H1 (cell line): ENCODE results near the gene TCF7L1. TPM values are rescaled to one million over a fixed set of nuclear protein-coding genes. Genes with fewer than 3 reads are reported as not detected.

Experiments
- CTCF ChIA-PET: fragments of 300-600 bp; sonication (Branson Sonifier 250); formaldehyde crosslinking; loops from one replicate; lab custom pipeline; 2021; ENCODE audit not compliant: partially characterized antibody; lab: Charles Lee
- POLR2A ChIA-PET: fragments of 300-600 bp; sonication (Branson Sonifier 250); formaldehyde crosslinking; loops from one replicate; lab custom pipeline; 2021; ENCODE audit warnings: inconsistent platforms; ENCODE audit not compliant: partially characterized antibody; lab: Charles Lee
- DNase-seq, 2 experiments: peaks; one replicate each; pipeline versions ENCODE4 v3.0.0 to v3.0.0-alpha.2; 2010 to 2022; ENCODE audit warnings: low spot score in 2 of 2, low read depth in 1 of 2, mixed read lengths in 1 of 2
- FAIRE-seq: peaks from 2 replicates; lab custom pipeline; 2011; peaks lifted over from hg19 to GRCh38; lab: Jason Lieb, UNC
- H2AFZ ChIP-seq: 2 replicates; pipeline ENCODE4 v1.8.1; 2012; ENCODE audit warnings: low read length, inconsistent platforms
- H2AK5ac ChIP-seq: 2 replicates; pipeline ENCODE4 v1.6.1; 2013; ENCODE audit warnings: low read depth, low read length
- H2BK120ac ChIP-seq: replicated peaks from 2 replicates; pipeline ENCODE3; 2013; ENCODE audit warnings: low read depth, low read length, inconsistent platforms
- H2BK12ac ChIP-seq: 2 replicates; pipeline ENCODE4 v1.6.1; 2013; ENCODE audit warnings: low read depth, low read length
- H2BK15ac ChIP-seq: 2 replicates; pipeline ENCODE4 v1.6.1; 2013; ENCODE audit warnings: low read length
- H2BK20ac ChIP-seq: 2 replicates; pipeline ENCODE4 v1.6.1; 2013; ENCODE audit warnings: low read length
- H2BK5ac ChIP-seq: 2 replicates; pipeline ENCODE4 v1.6.1; 2013; ENCODE audit warnings: low read depth, low read length
- H3K14ac ChIP-seq: 2 replicates; pipeline ENCODE4 v1.6.1; 2013; ENCODE audit warnings: inconsistent platforms; ENCODE audit not compliant: insufficient read length
- H3K18ac ChIP-seq: 2 replicates; pipeline ENCODE4 v1.6.1; 2013; ENCODE audit warnings: low read length; ENCODE audit errors: extremely low read depth
- H3K23ac ChIP-seq: 2 replicates; pipeline ENCODE4 v1.6.1; 2013; ENCODE audit warnings: inconsistent platforms; ENCODE audit not compliant: insufficient read length
- H3K23me2 ChIP-seq: 2 replicates; pipeline ENCODE4 v1.6.1; 2013; ENCODE audit warnings: low read depth, low read length
- H3K27ac ChIP-seq: 2 replicates; pipeline ENCODE4 v1.6.1; 2011; ENCODE audit warnings: low read depth, low read length, inconsistent platforms
- H3K27me3 ChIP-seq, 4 experiments: replicated peaks in 1 of 4; 1 replicate in 1 of 4; 2 replicates in 3 of 4; pipeline versions ENCODE4 v1.6.1 to v1.8.1; 2011 to 2013; ENCODE audit warnings: low read length in 3 of 4, mild to moderate bottlenecking in 3 of 4, inconsistent platforms in 2 of 4, mixed read lengths in 2 of 4, moderate library complexity in 1 of 4; ENCODE audit not compliant: control insufficient read depth in 3 of 4, insufficient read depth in 3 of 4; ENCODE audit errors: extremely low read depth in 1 of 4
- H3K36me3 ChIP-seq, 4 experiments: 2 replicates each; pipeline versions ENCODE4 v1.6.1 to v1.8.1; 2011 to 2013; ENCODE audit warnings: mild to moderate bottlenecking in 4 of 4, low read length in 3 of 4, moderate library complexity in 2 of 4, control low read depth in 1 of 4, inconsistent platforms in 1 of 4; ENCODE audit not compliant: insufficient read depth in 4 of 4, control insufficient read depth in 2 of 4
- H3K4ac ChIP-seq: replicated peaks from 2 replicates; pipeline ENCODE3; 2013; ENCODE audit warnings: low read length, low read depth, mixed read lengths, inconsistent platforms; ENCODE audit not compliant: insufficient read length
- H3K4me1 ChIP-seq, 4 experiments: replicated peaks in 1 of 4; 1 replicate in 1 of 4; 2 replicates in 3 of 4; pipeline versions ENCODE4 v1.6.1 to v1.8.1; 2011 to 2013; ENCODE audit warnings: low read length in 3 of 4, inconsistent platforms in 2 of 4, mixed read lengths in 1 of 4; ENCODE audit not compliant: insufficient read depth in 4 of 4, control insufficient read depth in 3 of 4
- H3K4me2 ChIP-seq, 2 experiments: 2 replicates each; pipeline versions ENCODE4 v1.6.1 to v1.8.1; 2011 to 2013; ENCODE audit warnings: low read depth in 2 of 2, low read length in 2 of 2, control low read depth in 1 of 2, inconsistent platforms in 1 of 2, mild to moderate bottlenecking in 1 of 2; ENCODE audit not compliant: insufficient read depth in 1 of 2
- H3K4me3 ChIP-seq, 4 experiments: fragments of 200-600, 300-600 bp in 1 of 4; sonication (generic), shearing (Covaris generic), sonication (Bioruptor Twin) in 1 of 4; 2 replicates each; pipeline versions ENCODE4 v1.5.1 to v1.8.1; 2011 to 2016; ENCODE audit warnings: low read length in 4 of 4, low read depth in 3 of 4, control low read depth in 2 of 4, inconsistent platforms in 2 of 4, mild to moderate bottlenecking in 2 of 4, mixed read lengths in 1 of 4, moderate library complexity in 1 of 4; ENCODE audit not compliant: insufficient read depth in 2 of 4; ENCODE audit errors: extremely low read depth in 1 of 4
- H3K56ac ChIP-seq: replicated peaks from 2 replicates; pipeline ENCODE3; 2013; ENCODE audit warnings: low read depth, mild to moderate bottlenecking, mixed read lengths, low read length, inconsistent platforms; ENCODE audit not compliant: insufficient read length
- H3K79me1 ChIP-seq: 2 replicates; pipeline ENCODE4 v1.6.1; 2013; ENCODE audit warnings: low read depth, low read length, control low read depth
- H3K79me2 ChIP-seq, 2 experiments: 2 replicates each; pipeline versions ENCODE4 v1.6.1 to v1.8.1; 2012 to 2013; ENCODE audit warnings: low read length in 2 of 2, mild to moderate bottlenecking in 2 of 2, inconsistent platforms in 1 of 2; ENCODE audit not compliant: insufficient read depth in 2 of 2, control insufficient read depth in 1 of 2
- H3K9ac ChIP-seq, 4 experiments: replicated peaks in 1 of 4; 1 replicate in 1 of 4; 2 replicates in 3 of 4; pipeline versions ENCODE4 v1.6.1 to v1.8.1; 2011 to 2013; ENCODE audit warnings: low read depth in 3 of 4, low read length in 3 of 4, control low read depth in 2 of 4, mild to moderate bottlenecking in 2 of 4, moderate library complexity in 2 of 4, inconsistent platforms in 1 of 4; ENCODE audit errors: extremely low read depth in 1 of 4
- H3K9me3 ChIP-seq, 2 experiments: 2 replicates each; pipeline versions ENCODE4 v1.6.1 to v1.8.1; 2012 to 2013; ENCODE audit warnings: mild to moderate bottlenecking in 2 of 2, moderate library complexity in 2 of 2, control low read depth in 1 of 2, inconsistent platforms in 1 of 2, low read depth in 1 of 2, low read length in 1 of 2, mixed read lengths in 1 of 2; ENCODE audit not compliant: insufficient read depth in 2 of 2
- H4K20me1 ChIP-seq, 2 experiments: replicated peaks in 1 of 2; 2 replicates each; pipeline versions ENCODE3 to v1.8.1; 2011 to 2013; ENCODE audit warnings: inconsistent platforms in 2 of 2, low read length in 2 of 2, mild to moderate bottlenecking in 1 of 2; ENCODE audit not compliant: insufficient read depth in 2 of 2, control insufficient read depth in 1 of 2
- H4K5ac ChIP-seq: 2 replicates; pipeline ENCODE4 v1.6.1; 2013; ENCODE audit warnings: low read length, low read depth, mixed read lengths, inconsistent platforms; ENCODE audit not compliant: insufficient read length
- H4K8ac ChIP-seq: 2 replicates; pipeline ENCODE4 v1.8.0; 2013; ENCODE audit warnings: mild to moderate bottlenecking, moderate library complexity, low read length, inconsistent platforms; ENCODE audit not compliant: insufficient read depth; ENCODE audit errors: extremely low read depth
- H4K91ac ChIP-seq: replicated peaks from 2 replicates; pipeline ENCODE3; 2013; ENCODE audit warnings: low read length, mixed read lengths, inconsistent platforms; ENCODE audit not compliant: insufficient read length
- CTBP2 ChIP-seq: IDR thresholded peaks from 2 replicates; pipeline ENCODE4 v1.7.0; 2011; ENCODE audit warnings: borderline replicate concordance, mild to moderate bottlenecking, moderate library complexity, mixed read lengths, low read length; ENCODE audit not compliant: insufficient read depth, insufficient read length
- SAP30 ChIP-seq: fragments of 300-600 bp; sonication (generic); IDR thresholded peaks from 2 replicates; pipeline ENCODE4 v1.7.1; 2012; ENCODE audit warnings: low read length, moderate library complexity, mild to moderate bottlenecking, inconsistent platforms; ENCODE audit not compliant: insufficient read depth, insufficient replicate concordance
- TEAD4 ChIP-seq: IDR thresholded peaks from 2 replicates; pipeline ENCODE4 v1.6.1; 2012; ENCODE audit warnings: low read depth, low read length, inconsistent platforms, mixed read lengths
- WGBS, 2 experiments: shearing (Covaris generic) in 1 of 2; methylation state at CpG; one replicate each; pipeline versions ENCODE4 v1.1.6 to v1.1.7; 2013 to 2015; ENCODE audit warnings: low lambda C conversion rate in 2 of 2, mixed read lengths in 2 of 2, inconsistent platforms in 1 of 2, low coverage in 1 of 2, missing lambda C conversion rate in 1 of 2; ENCODE audit not compliant: insufficient replicate concordance in 2 of 2, insufficient coverage in 1 of 2, insufficient read length in 1 of 2; ENCODE audit errors: extremely low coverage in 1 of 2, missing lambda C conversion rate in 1 of 2; 5-methylcytosine and 5-hydroxymethylcytosine counted together
- polyA plus RNA-seq, 7 experiments: library from polyadenylated mRNA; depleted of rRNA in 3 of 7; stranded (reverse) in 5 of 7; unstranded in 2 of 7; fragments of >200 nt in 5 of 7; fragments of 200-250 nt in 2 of 7; gene quantifications; 1 replicate in 5 of 7; 2 replicates in 1 of 7; 4 replicates in 1 of 7; pipeline versions ENCODE4 v1.2.1 to v1.2.3, GENCODE V29; 2011 to 2013; ENCODE audit warnings: missing spikeins in 2 of 7, mixed read lengths in 2 of 7
- total RNA-seq: library from RNA; stranded (reverse); fragmentation: NEBNext Ultra II Directional; extraction: Animal tissue kit (Norgen Biotek cat#: 25700); gene quantifications from 2 replicates; pipeline ENCODE4 v1.2.1, GENCODE V29; 2021

Gene TCF7L1
- total and polyA plus RNA-seq, 2 of the 8 experiments (the other 6 are each of a cell fraction or from before 2014, with no cell fraction given), result 27.5 to 108 TPM

GRCh38 chr2:85342156-85342555 lies 209.0 kb downstream of the TCF7L1 start:
- Histone ChIP-seq H3K79me2 (no peaks in the 10 kb centered on the region), H4K8ac (no peak overlapping the region), H3K79me1 (no peaks in the 10 kb centered on the region), H4K5ac (no peak overlapping the region), H4K20me1 (no peaks in the 10 kb centered on the region), H3K27ac (no peak overlapping the region), H3K23ac (no peak overlapping the region), H2BK12ac (no peak overlapping the region), H3K4ac (no peak overlapping the region), H3K56ac (no peak overlapping the region), H3K9ac (no peak overlapping the region), H3K23me2 (no peaks in the 10 kb centered on the region), H3K9me3 (no peaks in the 10 kb centered on the region; a peak in 1 of 4 replicates), H3K36me3 (no peaks in the 10 kb centered on the region), H4K91ac (no peak overlapping the region), H2AK5ac (no peak overlapping the region), H3K27me3 (no peaks in the 10 kb centered on the region), H3K18ac (no peak overlapping the region), H3K4me1 (peaks cover 0 to 7% (median 1%) of the 10 kb centered on the region in 4 experiments; a peak in 3 of 7 replicates), H2BK120ac (no peak overlapping the region), H2BK15ac (no peak overlapping the region), H3K14ac (no peak overlapping the region), H2BK20ac (no peak overlapping the region), H3K4me3 (no peak overlapping the region), H2BK5ac (no peak overlapping the region), H2AFZ (no peak overlapping the region), H3K4me2 (peak overlapping the region in 1 of 2 experiments; percentile 33; a peak in 1 of 4 replicates)
- POLR2A ChIA-PET, result interaction anchor here (0.9 to 5.9 kb wide), 7 partner anchors 9 to 57 kb away, joined by 3 to 23 read pairs (median 4); partner anchors contain the start of genes ELMOD3, RETSAT and TGOLN2
- TF ChIP-seq CTBP2, result no peak
- no peak for TF ChIP-seq SAP30
- 0 out of 2 replicates have a peak, but pooled peaks have one; percentile 63 for TF ChIP-seq TEAD4
- CTCF ChIA-PET, result interaction anchor here (0.6 to 0.9 kb wide), 2 partner anchors 22 to 384 kb away, joined by 3 read pairs; no protein-coding TSS in a partner anchor
- 69% methylated on average over 3 of the region's 3 CpGs; no CpG with 5 or more reads in 1 of the 2 experiments for WGBS, 2 experiments
- DNase-seq (no peak), FAIRE-seq (no peak)
